ENCODE measurements around the gene GPRC5C.
"Not testable (repeated sequence)": the region's sequence is repeated elsewhere in the genome, so short reads cannot be mapped to it uniquely, and the experiment has no call there.

GRCh38 chr17:74488276-74488675 lies 56.4 kb downstream of the GPRC5C start:
- TF ChIP-seq CTCF, POLR2A, EP300, POLR2AphosphoS5 (IDR thresholded peaks at IDR 0.05): not testable (repeated sequence)
